Colonic mucosa (tissue), 4 donors: ENCODE data around the gene ZFAND3. TPM values are rescaled to one million over a fixed set of nuclear protein-coding genes. Genes with fewer than 3 reads are reported as not detected.

Experiments used
- DNase-seq: peaks from one replicate; pipeline ENCODE4 v3.0.0-alpha.2; 2020
- H3K27ac ChIP-seq: fragments of 200-600 bp; one replicate; pipeline ENCODE4 v1.8.0; 2021
- H3K27me3 ChIP-seq: fragments of 200-600 bp; one replicate; pipeline ENCODE4 v1.8.0; 2021
- H3K36me3 ChIP-seq: fragments of 200-600 bp; one replicate; pipeline ENCODE4 v1.8.0; 2021
- H3K4me1 ChIP-seq: fragments of 200-600 bp; one replicate; pipeline ENCODE4 v1.8.0; 2021; ENCODE audit warnings: mild to moderate bottlenecking
- H3K4me3 ChIP-seq: fragments of 200-600 bp; one replicate; pipeline ENCODE4 v1.8.0; 2021
- H3K9ac ChIP-seq, 2 donors: one replicate each; pipeline ENCODE4 v1.7.0; 2013; ENCODE audit warnings: control low read depth in 2 of 2, low read depth in 2 of 2, low read length in 2 of 2
- H3K9me3 ChIP-seq: fragments of 200-600 bp; one replicate; pipeline ENCODE4 v1.8.0; 2021
- CTCF ChIP-seq: fragments of 200-600 bp; IDR thresholded peaks from one replicate; pipeline ENCODE4 v1.8.0; 2022; ENCODE audit warnings: antibody characterized with exemption, mild to moderate bottlenecking
- intact Hi-C: fragments of 100-400 bp; cut with DNase I; formaldehyde crosslinking; loops from one replicate; pipeline ENCODE4 v1.14.1; 2022
- total RNA-seq, 2 donors: library from RNA; stranded (reverse); fragmentation: NEBNext Ultra II Directional in 1 of 2; extraction: Animal tissue kit (Norgen Biotek cat#: 25700) in 1 of 2; gene quantifications; one replicate each; pipeline ENCODE4 v1.2.1, GENCODE V29; 2021
- donor health status: healthy.
- donor health status: DM: no; HTN: no; CAD: no.
- donor health status: DM: no; HTN: no; CAD: no.

ZFAND3 gene
- total RNA-seq, 2 donors from 2014 or later = 42.0 to 96.8 TPM

GRCh38 chr6:37861452-37861851, 41.9 kb downstream of the ZFAND3 start:
- intact Hi-C loops = no loop called here
- Histone ChIP-seq H3K27me3 (no peaks in the 10 kb centered on the region), H3K27ac (no peak overlapping the region), H3K9ac (no peak overlapping the region), H3K9me3 (no peaks in the 10 kb centered on the region), H3K36me3 (no peaks in the 10 kb centered on the region), H3K4me3 (no peak overlapping the region), H3K4me1 (no peaks in the 10 kb centered on the region)
- no peak for TF ChIP-seq CTCF
- no peak for DNase-seq

DNA sequence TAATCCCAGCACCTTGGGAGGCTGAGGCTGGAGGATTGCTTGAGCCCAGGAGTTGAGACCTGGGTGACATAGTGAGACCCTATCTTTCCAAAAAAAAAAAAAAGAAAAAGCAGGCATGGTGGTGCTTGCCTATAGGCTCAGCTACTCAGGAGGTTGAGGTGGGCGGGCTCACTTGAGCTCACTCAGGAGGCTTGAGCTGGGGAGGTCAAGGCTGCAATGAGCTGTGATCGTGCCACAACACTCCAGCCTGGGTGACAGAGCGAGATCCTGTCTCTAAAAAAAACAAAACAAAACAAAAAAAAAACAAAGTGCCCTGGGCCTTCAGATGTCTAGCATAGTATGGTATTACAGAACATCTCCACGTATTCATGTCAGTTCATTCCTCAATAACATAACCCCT, 42.9 kb downstream of the ZFAND3 start:
- Histone ChIP-seq H3K4me3 (no peak overlapping the region), H3K27me3 (no peaks in the 10 kb centered on the region), H3K36me3 (no peaks in the 10 kb centered on the region), H3K4me1 (no peaks in the 10 kb centered on the region), H3K9ac (no peak overlapping the region), H3K9me3 (no peaks in the 10 kb centered on the region), H3K27ac (no peak overlapping the region)
- no peak for TF ChIP-seq CTCF
- intact Hi-C loops = no loop called here
- no peak for DNase-seq

DNA sequence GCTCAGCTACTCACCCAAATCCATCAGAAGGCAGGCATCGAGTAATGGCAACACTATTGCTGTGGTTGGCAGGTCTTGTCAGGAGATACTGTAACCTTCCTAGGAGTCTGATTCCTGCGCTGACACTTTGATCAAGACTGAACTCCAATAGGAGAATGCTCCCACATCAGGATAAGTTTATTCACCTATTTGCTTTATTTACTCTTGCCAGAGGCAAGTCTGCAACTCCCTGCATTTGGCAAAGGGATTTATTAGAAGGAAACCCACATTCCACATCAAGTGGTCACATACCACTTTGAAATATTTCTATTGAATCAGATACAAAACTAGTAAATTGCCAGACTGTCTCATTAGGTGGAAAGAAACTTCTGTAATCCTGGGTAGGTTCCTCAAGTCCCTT, 43.5 kb downstream of the ZFAND3 start:
- Histone ChIP-seq H3K4me1 (no peaks in the 10 kb centered on the region), H3K27ac (no peak overlapping the region), H3K27me3 (no peaks in the 10 kb centered on the region), H3K9ac (no peak overlapping the region), H3K4me3 (no peak overlapping the region), H3K36me3 (no peaks in the 10 kb centered on the region), H3K9me3 (no peaks in the 10 kb centered on the region)
- TF ChIP-seq CTCF = no peak
- DNase-seq = no peak
- intact Hi-C loops = no loop called here

- intact Hi-C loops = no loop called here
- TF ChIP-seq CTCF = no peak
- DNase-seq = no peak
- H3K27ac ChIP-seq = no peak overlapping the region
- H3K4me1 ChIP-seq = no peaks in the 10 kb centered on the region
- no peaks in the 10 kb centered on the region for H3K27me3 ChIP-seq
- H3K9me3 ChIP-seq = no peaks in the 10 kb centered on the region
- no peaks in the 10 kb centered on the region for H3K36me3 ChIP-seq
- no peak overlapping the region for H3K9ac ChIP-seq
- H3K4me3 ChIP-seq = no peak overlapping the region
Observed at GRCh38 chr6:37864250-37864649, 44.7 kb downstream of the ZFAND3 start.

GRCh38 chr6:37865504-37865903, 46.0 kb downstream of the ZFAND3 start:
- H3K9me3 ChIP-seq = no peaks in the 10 kb centered on the region
- TF ChIP-seq CTCF = no peak
- H3K4me1 ChIP-seq = no peaks in the 10 kb centered on the region
- no peaks in the 10 kb centered on the region for H3K27me3 ChIP-seq
- DNase-seq = no peak
- no peaks in the 10 kb centered on the region for H3K36me3 ChIP-seq
- intact Hi-C loops = no loop called here
- no peak overlapping the region for H3K27ac ChIP-seq
- H3K9ac ChIP-seq = no peak overlapping the region
- no peak overlapping the region for H3K4me3 ChIP-seq
